NCI-H345 treated with DMSO at 0.1 percent for 48 hours (cell line): ENCODE measurements around the gene OR8G1.
"Not testable (repeated sequence)": the region's sequence is repeated elsewhere in the genome, so short reads cannot be mapped to it uniquely, and the experiment has no call there.

Source experiments
- DNase-seq: peaks from one replicate; lab custom pipeline; 2025; ENCODE audit not compliant: unreplicated experiment; lab: John Stamatoyannopoulos, UW

The OR8G1 gene

GRCh38 chr11:124233376-124233775 is 7.5 kb upstream of the OR8G1 start:
- DNase-seq = no peak

GRCh38 chr11:124238512-124238911 is 2.4 kb upstream of the OR8G1 start:
- no peak for DNase-seq

- not testable (repeated sequence) for DNase-seq
Measured at GRCh38 chr11:124249869-124250268, 9.0 kb downstream of the OR8G1 start.

GRCh38 chr11:124256076-124256475 is 15.2 kb downstream of the OR8G1 start, which contains the start of gene OR8G5:
Gene OR8G5, plus strand, starts transcription at chr11:124256376. Its CDS starts 8,556 bp downstream, at chr11:124264932.
- DNase-seq = no peak

GRCh38 chr11:124265041-124265440 is 24.1 kb downstream of the OR8G1 start:
- not testable (repeated sequence) for DNase-seq

- DNase-seq = not testable (repeated sequence)
Measured at GRCh38 chr11:124270886-124271285, 30.0 kb downstream of the OR8G1 start.

- no peak for DNase-seq
Measured at GRCh38 chr11:124274000-124274399, 33.1 kb downstream of the OR8G1 start.

- no peak for DNase-seq
Measured at GRCh38 chr11:124276081-124276480, 35.2 kb downstream of the OR8G1 start.

GRCh38 chr11:124277207-124277606 is 36.3 kb downstream of the OR8G1 start:
- no peak for DNase-seq

GRCh38 chr11:124277804-124278203 is 36.9 kb downstream of the OR8G1 start:
- no peak for DNase-seq

- no peak for DNase-seq
Measured at GRCh38 chr11:124278261-124278660, 37.4 kb downstream of the OR8G1 start.

GRCh38 chr11:124285610-124286344 is 44.9 kb downstream of the OR8G1 start:
- no peak for DNase-seq

GRCh38 chr11:124294687-124295086 is 53.8 kb downstream of the OR8G1 start:
- no peak for DNase-seq

- no peak for DNase-seq
Measured at GRCh38 chr11:124296016-124296415, 55.1 kb downstream of the OR8G1 start.

- DNase-seq = no peak
Measured at GRCh38 chr11:124297921-124298320, 57.0 kb downstream of the OR8G1 start.

- DNase-seq = no peak
Measured at GRCh38 chr11:124301548-124301947, 60.7 kb downstream of the OR8G1 start.

GRCh38 chr11:124302347-124303125 is 61.6 kb downstream of the OR8G1 start:
- DNase-seq = no peak
